Stomach (tissue), 9 donors: ENCODE data around the gene CDH22. TPM values are rescaled to one million over a fixed set of nuclear protein-coding genes. Genes with fewer than 3 reads are reported as not detected.

Experiments used
- DNase-seq, 2 donors: peaks; one replicate each; pipeline versions ENCODE4 v3.0.0 to v3.0.0-alpha.2; 2013 to 2019
- H3K27ac ChIP-seq, 5 donors: fragments of 200-600 bp in 4 of 5; sonication (generic) in 4 of 5; one replicate each; pipeline ENCODE4 v1.5.1; 2013 to 2019; ENCODE audit warnings: mild to moderate bottlenecking in 1 of 5, moderate library complexity in 1 of 5
- H3K27me3 ChIP-seq, 3 donors: fragments of 200-600 bp; sonication (generic); one replicate each; pipeline ENCODE4 v1.5.1; 2017 to 2019; ENCODE audit warnings: mixed run types in 1 of 3
- H3K36me3 ChIP-seq, 4 donors: fragments of 200-600 bp; sonication (generic); 1 replicate in 3 of 4; 2 replicates in 1 of 4; pipeline ENCODE4 v1.5.1; 2016 to 2019
- H3K4me1 ChIP-seq, 4 donors: fragments of 200-600 bp; sonication (generic); one replicate each; pipeline ENCODE4 v1.5.1; 2016 to 2019
- H3K4me3 ChIP-seq, 4 donors: fragments of 200-600 bp; sonication (generic) in 3 of 4; one replicate each; pipeline ENCODE4 v1.5.1; 2016 to 2019; ENCODE audit warnings: mild to moderate bottlenecking in 1 of 4
- H3K9me3 ChIP-seq, 4 donors: fragments of 200-600 bp; sonication (generic); one replicate each; pipeline ENCODE4 v1.5.1; 2016 to 2019
- CTCF ChIP-seq, 7 experiments: fragments of 450-650 bp in 4 of 7; fragments of 200-600 bp in 3 of 7; sonication (generic) in 3 of 7; IDR thresholded peaks; one replicate each; pipeline ENCODE4 v1.5.1; 2016 to 2019; ENCODE audit warnings: antibody characterized with exemption in 7 of 7, control low read depth in 2 of 7, mild to moderate bottlenecking in 1 of 7
- EP300 ChIP-seq: sonication (generic); formaldehyde crosslinking; IDR thresholded peaks from one replicate; pipeline ENCODE4 v1.6.1; 2017; ENCODE audit warnings: antibody characterized with exemption
- POLR2A ChIP-seq, 4 donors: fragments of 450-650 bp; IDR thresholded peaks; one replicate each; pipeline ENCODE4 v1.6.1; 2016; ENCODE audit warnings: antibody characterized with exemption in 4 of 4, control low read depth in 2 of 4, mild to moderate bottlenecking in 1 of 4, moderate library complexity in 1 of 4
- POLR2AphosphoS5 ChIP-seq, 3 donors: sonication (generic); formaldehyde crosslinking; IDR thresholded peaks; one replicate each; pipeline ENCODE4 v1.6.1; 2016; ENCODE audit warnings: antibody characterized with exemption in 3 of 3
- WGBS, 5 donors: extraction: QIAGEN DNeasy Blood & Tissue Kit in 3 of 5; methylation state at CpG; one replicate each; pipeline versions ENCODE4 v1.1.5 to v1.1.7; 2013 to 2018; 5-methylcytosine and 5-hydroxymethylcytosine counted together
- intact Hi-C: fragments of 100-400 bp; cut with DNase I; formaldehyde crosslinking; loops from one replicate; pipeline ENCODE4 v1.15.1; 2023; ENCODE audit warnings: low total_unique reads
- polyA plus RNA-seq, 3 donors: library from polyadenylated mRNA; stranded (reverse); fragments of 200-250 nt; gene quantifications; one replicate each; pipeline ENCODE4 v1.2.3, GENCODE V29; 2013
- total RNA-seq, 5 donors: library from RNA; depleted of rRNA; stranded (reverse); fragments of >200 nt; gene quantifications; one replicate each; pipeline versions ENCODE4 v1.1.0 to v1.2.3, GENCODE V29; 2014 to 2016
- donor health status: healthy with polysubstance abuse.
- donor health status: Bipolar disorder and iron deficiency.
- donor health status: healthy.

The CDH22 gene
- total and polyA plus RNA-seq, 8 donors, result 0.18 to 0.60 (median 0.19) TPM; not detected in 5

GRCh38 chr20:46133886-46134654 lies 174.2 kb downstream of the CDH22 start:
- Histone ChIP-seq H3K4me1 (peaks cover 0 to 20% (median 8%) of the 10 kb centered on the region in 4 donors), H3K4me3 (no peak overlapping the region), H3K36me3 (no peaks in the 10 kb centered on the region), H3K9me3 (no peaks in the 10 kb centered on the region), H3K27me3 (peaks cover 0 to 92% (median 26%) of the 10 kb centered on the region in 3 donors), H3K27ac (no peak overlapping the region)
- no peak for TF ChIP-seq POLR2AphosphoS5 (IDR thresholded peaks at IDR 0.05)
- TF ChIP-seq POLR2A (IDR thresholded peaks at IDR 0.05), result no peak
- no peak for TF ChIP-seq EP300
- intact Hi-C loops, result loop anchor here (10.0 kb wide), 1 partner anchor 191 kb away; no protein-coding TSS in a partner anchor
- 69 to 81% (median 75%) methylated on average over 11 of the region's 11 CpGs for WGBS, 5 donors
- no peak for DNase-seq

DNA sequence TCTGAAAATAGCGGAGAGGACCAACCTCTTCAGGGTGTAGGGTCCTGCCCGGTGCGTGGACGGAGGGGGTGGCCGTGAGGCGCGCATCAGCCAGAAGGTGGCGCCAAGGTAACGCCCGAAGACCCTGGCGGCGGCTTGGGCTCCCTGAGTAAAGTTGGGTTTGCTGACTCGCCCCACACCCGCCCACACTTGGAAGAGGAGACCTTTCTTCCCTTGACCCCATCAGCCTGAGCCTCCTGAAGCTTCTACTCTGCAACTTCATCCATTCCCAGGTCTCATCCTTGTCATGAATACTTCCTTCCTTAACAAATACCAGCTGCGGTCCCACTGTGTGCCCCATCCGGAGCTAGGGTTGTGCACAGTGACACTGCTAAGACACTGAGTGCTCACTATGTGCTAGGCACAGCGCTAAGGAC lies 175.6 kb downstream of the CDH22 start:
- WGBS, 5 donors, result 15 to 16% (median 15%) methylated on average over 17 of the region's 17 CpGs
- no peaks in the 10 kb centered on the region for H3K9me3 ChIP-seq
- H3K4me1 ChIP-seq, result peaks cover 0 to 20% (median 8%) of the 10 kb centered on the region in 4 donors
- DNase-seq, result peak; percentile 78 to 88
- intact Hi-C loops, result loop anchor here (10.0 kb wide), 1 partner anchor 192 kb away; no protein-coding TSS in a partner anchor
- H3K27ac ChIP-seq, result no peak overlapping the region
- H3K36me3 ChIP-seq, result no peaks in the 10 kb centered on the region
- peaks cover 0 to 85% (median 20%) of the 10 kb centered on the region in 3 donors for H3K27me3 ChIP-seq
- no peak overlapping the region for H3K4me3 ChIP-seq
- TF ChIP-seq EP300 (no peak), CTCF (IDR thresholded peaks at IDR 0.05) (peak in 5 of 7 experiments; percentile 59 to 85 (median 71)), POLR2A (IDR thresholded peaks at IDR 0.05) (no peak), POLR2AphosphoS5 (IDR thresholded peaks at IDR 0.05) (no peak)

- H3K27me3 ChIP-seq, result peaks cover 0 to 72% (median 17%) of the 10 kb centered on the region in 3 donors
- H3K4me3 ChIP-seq, result no peak overlapping the region
- H3K9me3 ChIP-seq, result no peaks in the 10 kb centered on the region
- peaks cover 0 to 20% (median 8%) of the 10 kb centered on the region in 4 donors for H3K4me1 ChIP-seq
- TF ChIP-seq CTCF (IDR thresholded peaks at IDR 0.05), result no peak
- TF ChIP-seq POLR2AphosphoS5 (IDR thresholded peaks at IDR 0.05), result no peak
- TF ChIP-seq POLR2A (IDR thresholded peaks at IDR 0.05), result no peak
- H3K27ac ChIP-seq, result no peak overlapping the region
- no peak for DNase-seq
- 39 to 44% (median 42%) methylated on average over 6 of the region's 6 CpGs for whole genome bisulfite sequencing, 5 donors
- intact Hi-C loops, result loop anchor here (10.0 kb wide), 1 partner anchor 193 kb away; no protein-coding TSS in a partner anchor
- H3K36me3 ChIP-seq, result peaks cover 0 to 12% (median 2%) of the 10 kb centered on the region in 4 donors
Observed at GRCh38 chr20:46131396-46131795, 176.9 kb downstream of the CDH22 start.

DNA sequence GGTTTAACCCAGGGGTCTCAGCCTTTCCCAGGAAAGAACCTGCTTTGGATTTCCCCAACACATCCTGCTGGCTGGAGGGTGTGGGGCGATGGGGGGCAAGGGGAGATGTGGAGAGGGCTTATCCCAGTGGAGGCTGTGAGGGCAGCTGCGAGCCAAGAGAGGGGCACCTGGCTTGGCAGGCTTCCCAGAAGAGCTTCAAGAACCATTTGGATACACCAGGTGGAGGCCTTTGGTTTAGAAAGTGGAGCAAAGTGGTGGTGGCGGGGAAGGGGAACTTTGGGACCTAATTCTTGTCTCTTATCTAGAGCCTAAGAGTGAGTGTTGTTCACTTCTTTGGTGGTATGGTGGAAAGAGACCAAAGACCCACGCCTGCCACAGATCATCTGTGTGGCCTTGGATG lies 177.8 kb downstream of the CDH22 start:
- no peak for TF ChIP-seq POLR2AphosphoS5 (IDR thresholded peaks at IDR 0.05)
- no peak for TF ChIP-seq CTCF (IDR thresholded peaks at IDR 0.05)
- no peak for TF ChIP-seq POLR2A (IDR thresholded peaks at IDR 0.05)
- TF ChIP-seq EP300, result no peak
- H3K27me3 ChIP-seq, result peaks cover 0 to 63% (median 9%) of the 10 kb centered on the region in 3 donors
- no peak for DNase-seq
- no peaks in the 10 kb centered on the region for H3K9me3 ChIP-seq
- WGBS, 5 donors, result 41 to 62% (median 46%) methylated on average over 4 of the region's 4 CpGs
- H3K27ac ChIP-seq, result no peak overlapping the region
- peaks cover 0 to 21% (median 8%) of the 10 kb centered on the region in 4 donors for H3K36me3 ChIP-seq
- no peak overlapping the region for H3K4me3 ChIP-seq
- H3K4me1 ChIP-seq, result peaks cover 0 to 20% (median 8%) of the 10 kb centered on the region in 4 donors
- intact Hi-C loops, result loop anchor here (10.0 kb wide), 1 partner anchor 194 kb away; no protein-coding TSS in a partner anchor
